HG03469 (cell line): ENCODE measurements around the gene PPP2R3A.
"Not testable (repeated sequence)": the region's sequence is repeated elsewhere in the genome, so short reads cannot be mapped to it uniquely, and the experiment has no call there.

Experiments used
- ATAC-seq: cut with Tn5 transposase; IDR thresholded peaks from one replicate; pipeline ENCODE4 v1.9.1; 2021; ENCODE audit warnings: mild to moderate bottlenecking, moderate library complexity, moderate number of reproducible peaks; ENCODE audit not compliant: unreplicated experiment

Gene PPP2R3A

GRCh38 chr3:136144397-136144796 lies 178.9 kb downstream of the PPP2R3A start:
- ATAC-seq: not testable (repeated sequence)

GRCh38 chr3:136146981-136147729 lies 181.6 kb downstream of the PPP2R3A start:
- ATAC-seq: no peak

DNA sequence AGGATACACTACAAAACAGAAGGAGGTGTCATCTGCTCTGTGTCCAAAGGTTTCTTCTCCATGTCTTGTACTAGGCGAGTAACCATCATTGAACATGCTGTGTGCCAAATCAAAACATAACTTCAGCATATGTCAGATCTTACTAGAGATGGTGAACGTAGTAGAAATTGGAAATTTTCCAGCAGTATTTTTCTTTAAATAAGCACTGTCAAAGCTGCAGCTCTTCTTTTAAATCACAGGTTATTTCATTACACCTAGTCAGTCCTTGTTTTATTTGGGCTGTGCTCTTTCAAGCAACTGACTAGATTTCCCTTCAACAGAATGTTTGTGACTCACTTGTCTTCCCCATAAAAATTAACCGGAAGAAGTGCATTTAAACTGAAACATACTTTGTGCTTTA lies 184.1 kb downstream of the PPP2R3A start:
- no peak for ATAC-seq

- ATAC-seq: no peak
Observed at GRCh38 chr3:136151219-136151618, 185.7 kb downstream of the PPP2R3A start.

- no peak for ATAC-seq
Observed at GRCh38 chr3:136152176-136152843, 186.8 kb downstream of the PPP2R3A start.

DNA sequence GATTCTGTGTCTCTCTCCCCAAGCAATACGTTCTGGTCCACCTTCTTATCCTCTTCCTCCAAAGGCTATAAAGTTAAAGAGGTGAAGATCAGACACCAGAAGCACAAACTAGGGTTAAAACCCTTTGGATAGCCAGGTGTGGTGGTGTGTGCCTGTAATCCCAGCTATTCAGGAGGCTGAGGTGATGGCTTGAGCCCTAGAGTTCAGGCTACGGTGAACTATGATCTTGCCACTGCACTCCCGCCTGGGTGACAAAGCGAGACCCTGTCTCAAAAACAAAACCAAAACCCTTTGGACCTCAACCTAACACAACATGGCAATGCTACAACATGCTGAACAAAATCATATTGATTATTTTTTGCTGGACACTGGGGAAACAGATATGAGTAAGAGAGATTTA lies 187.4 kb downstream of the PPP2R3A start:
- no peak for ATAC-seq

GRCh38 chr3:136161516-136161915 lies 196.0 kb downstream of the PPP2R3A start:
- no peak for ATAC-seq

- no peak for ATAC-seq
Observed at GRCh38 chr3:136162322-136162721, 196.8 kb downstream of the PPP2R3A start.

DNA sequence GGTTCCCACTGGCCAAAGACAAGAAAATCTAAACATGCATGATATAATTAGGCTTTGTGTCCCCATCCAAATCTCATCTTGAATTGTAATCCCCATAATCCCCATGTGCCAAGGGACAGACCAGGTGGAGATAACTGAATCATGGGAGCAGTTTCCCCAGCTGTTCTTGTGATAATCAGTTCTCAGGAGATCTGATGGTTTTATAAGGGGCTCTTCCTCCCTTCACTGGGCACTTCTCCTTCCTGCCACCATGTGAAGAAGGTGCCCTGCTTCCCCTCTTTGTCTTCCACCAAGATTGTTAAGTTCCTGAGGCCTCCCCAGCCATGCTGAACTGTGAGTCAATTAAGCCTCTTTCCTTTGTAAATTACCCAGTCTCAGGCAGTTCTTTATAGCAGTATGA lies 198.1 kb downstream of the PPP2R3A start:
- ATAC-seq: not testable (repeated sequence)

DNA sequence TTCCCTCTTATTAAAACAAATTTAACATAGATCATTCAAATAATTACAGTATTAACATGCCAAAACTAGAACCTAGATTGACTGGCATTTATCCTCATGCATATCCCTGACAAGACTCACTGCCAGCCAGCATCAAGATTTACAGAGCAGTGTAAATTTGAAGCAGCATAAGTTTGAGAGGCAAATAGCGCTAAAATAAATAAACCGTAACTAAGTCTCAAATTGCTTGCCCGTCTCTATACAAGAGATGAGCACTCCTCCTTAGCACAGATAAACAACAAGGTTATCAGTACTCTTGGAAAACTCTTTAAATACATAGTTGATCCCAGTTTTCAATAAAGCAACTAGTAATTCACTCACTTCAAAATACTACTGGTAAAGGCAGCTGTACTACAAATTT lies 201.0 kb downstream of the PPP2R3A start:
- no peak for ATAC-seq

DNA sequence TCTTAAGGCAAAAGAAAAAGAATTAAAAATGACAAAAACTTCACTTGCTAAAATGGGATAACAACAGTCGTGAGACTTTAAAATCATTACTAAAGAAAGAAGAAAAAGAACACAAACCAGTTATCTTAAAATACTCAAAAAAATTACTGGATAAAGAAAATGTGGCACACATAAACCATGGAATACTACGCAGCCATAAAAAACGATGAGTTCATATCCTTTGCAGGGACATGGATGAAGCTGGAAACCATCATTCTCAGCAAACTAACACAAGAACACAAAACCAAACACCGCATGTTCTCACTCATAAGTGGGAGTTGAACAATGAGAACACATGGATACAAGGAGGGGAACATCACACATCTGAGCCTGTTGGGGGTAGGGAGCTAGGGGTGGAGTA lies 202.7 kb downstream of the PPP2R3A start:
- not testable (repeated sequence) for ATAC-seq

DNA sequence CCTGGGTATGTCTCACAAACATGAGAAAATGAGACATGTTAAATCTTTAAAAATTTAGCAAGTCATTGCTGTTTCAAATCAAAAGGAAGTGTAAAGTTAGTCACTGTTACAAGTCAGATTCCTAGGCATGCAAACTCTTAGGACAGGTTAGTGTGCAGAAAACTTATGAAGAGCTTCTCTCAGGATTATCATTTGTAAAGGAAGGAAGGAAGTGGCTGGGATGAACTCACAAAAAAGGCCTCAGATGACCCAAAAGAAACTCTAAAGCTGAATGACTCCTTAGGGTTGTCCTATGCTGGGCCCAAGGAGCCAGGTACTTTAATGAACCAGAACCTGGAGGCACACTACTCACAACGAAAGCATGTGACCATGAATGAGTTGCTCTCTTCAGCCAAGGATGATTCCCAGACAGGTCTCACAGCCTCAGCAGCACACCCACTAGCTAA lies 205.6 kb downstream of the PPP2R3A start:
- no peak for ATAC-seq

DNA sequence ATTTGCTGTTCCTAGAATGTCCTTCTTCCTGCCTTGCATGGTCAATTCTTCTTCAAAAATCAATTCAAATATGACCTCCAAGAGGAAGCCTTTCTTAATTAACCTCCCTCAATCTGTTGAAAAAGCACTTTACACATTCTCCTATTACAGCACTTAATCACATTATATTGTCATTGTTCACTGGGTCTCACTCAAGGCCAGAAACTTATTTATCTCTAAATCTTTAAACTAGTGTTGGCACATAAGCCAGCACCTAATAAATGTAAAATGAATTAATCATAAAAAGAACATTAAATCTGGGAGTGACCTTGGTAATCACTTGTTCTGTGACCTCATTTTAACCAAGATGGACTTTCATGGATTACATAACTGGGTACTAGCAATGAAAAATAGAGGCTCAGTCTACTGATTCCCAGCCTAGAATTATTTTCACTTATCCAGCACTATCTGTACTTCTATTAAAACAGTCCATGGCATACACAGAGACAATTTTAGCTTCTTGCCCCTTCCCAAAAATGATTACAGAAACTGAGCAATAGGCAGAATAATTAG lies 208.5 kb downstream of the PPP2R3A start:
- no peak for ATAC-seq

GRCh38 chr3:136177876-136178275 lies 212.3 kb downstream of the PPP2R3A start:
- ATAC-seq: no peak

DNA sequence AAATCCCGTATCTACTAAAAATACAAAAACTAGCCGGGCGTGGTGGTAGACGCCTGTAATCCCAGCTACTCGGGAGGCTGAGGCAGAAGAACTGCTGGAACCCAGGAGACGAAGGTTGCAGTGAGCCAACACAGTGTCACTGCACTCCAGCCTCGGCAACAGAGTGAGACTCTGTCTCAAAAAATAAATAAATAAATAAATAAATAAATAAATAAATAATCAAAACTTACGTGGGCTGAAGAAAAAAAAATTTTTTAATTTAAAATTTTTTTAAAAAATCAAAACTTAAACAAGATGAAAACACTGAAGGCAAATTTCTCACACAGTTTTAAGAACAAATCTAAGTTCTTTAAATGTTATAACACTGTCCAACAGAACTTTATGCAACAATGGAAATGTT lies 216.2 kb downstream of the PPP2R3A start:
- no peak for ATAC-seq

DNA sequence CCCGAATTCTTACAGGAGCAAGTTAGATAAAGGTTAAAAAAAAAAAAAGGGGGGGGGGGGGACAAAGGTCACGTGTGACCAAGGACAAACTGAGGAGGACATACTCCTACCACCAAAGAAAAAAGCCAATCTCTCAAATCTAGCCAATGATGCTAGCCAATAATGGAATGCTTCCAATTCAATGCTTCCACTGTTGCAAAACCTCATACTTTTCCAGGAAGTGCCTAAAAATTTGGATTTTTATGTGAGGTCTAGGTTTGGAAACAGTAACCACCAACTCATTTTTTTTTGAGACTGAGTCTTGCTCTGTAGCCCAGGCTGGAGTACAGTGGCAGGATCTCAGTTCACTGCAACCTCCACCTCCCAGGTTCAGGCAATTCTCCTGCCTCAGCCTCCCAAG lies 219.2 kb downstream of the PPP2R3A start:
- ATAC-seq: no peak

DNA sequence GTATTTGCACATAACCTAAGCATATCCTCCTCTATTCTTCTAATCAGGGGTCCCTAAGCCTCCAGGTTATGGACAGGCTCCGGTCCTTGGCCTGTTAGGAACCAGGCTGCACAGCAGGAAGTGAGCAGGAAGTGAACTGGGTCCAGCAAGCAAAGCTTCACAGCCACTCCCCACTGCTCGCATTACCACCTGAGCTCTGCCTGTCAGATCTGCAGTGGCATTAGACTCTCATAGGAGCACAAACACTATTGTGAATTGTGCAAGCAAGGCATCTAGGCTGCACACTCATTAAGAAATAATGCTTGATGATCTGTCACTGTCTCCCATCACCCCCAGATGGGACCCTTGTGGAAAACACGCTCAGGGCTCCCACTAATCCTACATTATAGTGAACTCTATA lies 220.8 kb downstream of the PPP2R3A start:
- ATAC-seq: peak; percentile 41

DNA sequence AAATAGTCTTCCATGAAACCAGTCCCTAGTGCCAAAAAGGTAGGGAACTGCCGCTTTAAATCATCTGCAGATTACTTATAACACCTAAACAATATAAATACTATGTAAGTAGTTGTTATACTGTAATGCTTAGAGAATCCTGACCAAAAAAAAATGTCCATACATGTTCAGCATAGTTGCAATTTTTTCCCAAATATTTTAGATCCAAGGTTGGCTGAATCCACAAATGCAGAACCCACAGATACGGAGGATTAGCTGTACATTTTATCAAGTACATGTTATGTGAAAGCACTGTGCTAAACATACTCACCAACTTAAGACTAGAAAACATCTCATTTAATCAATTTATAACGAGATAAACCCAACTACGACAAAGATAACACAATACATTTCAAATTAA lies 221.3 kb downstream of the PPP2R3A start:
- no peak for ATAC-seq

- ATAC-seq: no peak
Observed at GRCh38 chr3:136187868-136188267, 222.3 kb downstream of the PPP2R3A start.

GRCh38 chr3:136189043-136189442 lies 223.5 kb downstream of the PPP2R3A start:
- no peak for ATAC-seq

DNA sequence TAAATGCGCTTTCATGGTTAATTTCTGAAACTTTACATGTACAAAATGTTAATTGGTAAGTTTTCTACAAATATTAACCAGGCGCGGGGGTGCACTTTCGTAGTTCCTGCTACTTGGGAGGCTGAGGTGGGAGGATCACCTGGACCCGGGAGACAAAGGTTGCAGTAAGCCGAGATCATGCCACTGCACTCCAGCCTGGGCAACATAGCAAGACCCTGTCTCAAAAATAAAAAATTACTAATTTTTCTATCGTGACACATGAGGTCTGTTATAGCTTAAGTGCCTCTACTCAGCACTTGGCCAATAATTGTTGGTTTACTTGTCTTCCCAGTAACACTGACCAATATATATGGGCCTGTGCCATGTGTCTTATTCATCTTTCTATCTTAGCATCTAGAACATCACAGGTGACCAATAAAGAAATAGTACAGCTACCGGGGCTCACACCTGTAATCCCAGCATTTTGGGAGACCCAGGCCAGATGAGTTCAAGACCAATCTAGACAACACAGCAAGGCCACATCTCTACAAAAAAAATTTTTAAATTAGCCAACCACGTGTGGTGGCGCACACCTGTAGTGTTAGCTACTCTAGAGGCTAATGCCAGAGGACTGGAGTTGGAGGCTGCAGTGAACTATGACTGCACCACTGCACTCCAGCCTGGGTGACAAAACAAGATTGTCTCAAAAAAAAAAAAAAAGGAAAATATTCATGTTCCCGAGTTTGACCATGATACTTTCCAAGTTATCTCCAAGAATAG lies 224.5 kb downstream of the PPP2R3A start:
- ATAC-seq: no peak
